NK-92 treated with Interleukin-12 subunit alpha and Interleukin-12 subunit beta, amount 100 ng/mL, for 24 hours (cell line): ENCODE results near the gene URM1.

ENCODE experiments used
- DNase-seq: peaks from one replicate; lab custom pipeline; 2025; lab: John Stamatoyannopoulos, UW

The URM1 gene

GRCh38 chr9:128349125-128349524, 22.0 kb upstream of the URM1 start:
- DNase-seq: no peak

DNA sequence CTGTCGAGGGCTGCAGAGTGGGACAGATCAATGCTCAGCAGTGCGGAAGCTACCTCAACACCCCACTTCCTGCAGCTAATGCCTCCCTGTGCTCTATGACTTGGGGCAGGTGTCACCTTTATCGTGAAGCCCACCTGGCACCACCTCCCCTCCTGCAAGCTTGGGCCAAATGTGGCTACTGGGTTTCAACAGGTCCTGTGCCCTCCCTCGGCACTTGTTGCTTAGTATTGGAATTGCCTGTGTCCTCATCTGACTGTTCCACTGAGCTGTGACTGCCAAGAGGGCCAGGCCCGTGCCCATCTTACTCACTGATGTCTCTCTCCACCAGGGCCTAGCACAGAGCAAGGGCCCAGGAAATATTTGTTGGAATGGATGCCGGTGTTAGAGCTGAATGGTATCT, 21.4 kb upstream of the URM1 start:
- DNase-seq: no peak

DNA sequence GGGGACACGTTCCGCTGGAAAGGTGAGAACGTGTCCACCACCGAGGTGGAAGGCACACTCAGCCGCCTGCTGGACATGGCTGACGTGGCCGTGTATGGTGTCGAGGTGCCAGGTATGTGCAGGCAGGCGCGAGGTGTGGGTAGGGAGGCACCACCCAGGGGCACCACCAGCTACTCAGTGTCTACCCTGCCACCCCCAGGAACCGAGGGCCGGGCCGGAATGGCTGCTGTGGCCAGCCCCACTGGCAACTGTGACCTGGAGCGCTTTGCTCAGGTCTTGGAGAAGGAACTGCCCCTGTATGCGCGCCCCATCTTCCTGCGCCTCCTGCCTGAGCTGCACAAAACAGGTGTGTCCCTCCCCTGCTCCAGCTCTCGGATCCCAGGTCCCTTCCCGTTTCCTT, 15.7 kb upstream of the URM1 start:
- no peak for DNase-seq

DNA sequence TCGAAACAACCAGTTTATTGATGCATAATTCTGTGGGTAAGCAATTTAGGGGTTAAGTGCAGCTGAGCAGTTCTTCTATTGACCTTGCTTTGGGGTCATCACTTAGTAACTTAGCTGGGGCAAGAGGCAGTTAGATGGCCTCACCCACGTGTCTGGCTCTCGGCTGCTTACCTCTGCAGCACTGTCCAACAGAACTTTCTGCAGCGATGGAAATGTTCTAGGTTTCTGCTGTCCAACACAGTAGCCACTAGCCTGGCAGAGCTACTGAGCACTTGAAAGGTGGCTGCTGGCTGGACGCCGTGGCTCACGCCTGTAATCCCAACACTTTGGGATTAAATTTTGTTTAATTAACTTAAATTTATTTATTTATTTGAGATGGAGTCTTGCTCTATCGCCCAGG, 13.1 kb upstream of the URM1 start:
- no peak for DNase-seq

DNA sequence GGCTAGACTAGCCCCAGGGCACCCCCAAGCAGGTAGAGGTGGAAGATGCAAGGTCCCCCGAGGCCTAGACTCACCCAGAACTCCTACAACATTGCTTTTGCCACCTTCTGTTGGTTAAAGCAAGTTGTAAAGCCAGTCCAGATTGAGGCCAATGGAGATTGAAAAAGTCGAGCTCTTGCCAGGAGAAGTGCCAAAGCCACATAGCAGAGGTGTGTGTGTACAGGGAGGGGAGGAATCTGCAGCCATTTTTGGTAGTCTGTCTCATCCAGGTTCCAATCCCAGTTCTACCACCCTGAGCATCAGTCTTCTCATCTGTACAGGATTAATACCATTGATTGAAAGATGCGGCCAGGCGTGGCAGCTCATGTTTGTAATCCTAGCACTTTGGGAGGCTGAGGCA, 12.3 kb upstream of the URM1 start:
- no peak for DNase-seq

DNA sequence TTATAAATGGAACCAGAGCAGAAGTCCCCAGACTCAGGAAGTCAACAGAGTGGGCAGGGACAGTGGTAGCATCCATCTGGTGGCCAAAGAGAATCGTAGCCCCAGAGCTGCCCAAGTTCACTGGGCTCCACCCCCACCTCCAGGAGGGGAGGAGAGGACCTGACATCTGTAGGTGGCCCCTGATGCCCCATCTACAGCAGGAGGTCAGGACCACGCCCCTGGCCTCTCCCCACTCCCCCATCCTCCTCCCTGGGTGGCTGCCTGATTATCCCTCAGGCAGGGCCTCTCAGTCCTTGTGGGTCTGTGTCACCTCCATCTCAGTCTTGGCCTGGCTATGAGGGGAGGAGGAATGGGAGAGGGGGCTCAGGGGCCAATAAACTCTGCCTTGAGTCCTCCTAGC, 10.3 kb upstream of the URM1 start:
- DNase-seq: no peak

GRCh38 chr9:128361296-128361985, 9.7 kb upstream of the URM1 start:
- DNase-seq: no peak

- DNase-seq: peak; percentile 9
Measured at GRCh38 chr9:128361986-128362646, 9.1 kb upstream of the URM1 start.

GRCh38 chr9:128362774-128363173, 8.4 kb upstream of the URM1 start:
- DNase-seq: no peak

GRCh38 chr9:128365525-128365924, 5.6 kb upstream of the URM1 start:
- no peak for DNase-seq

- DNase-seq: no peak
Measured at GRCh38 chr9:128369024-128369706, 2.0 kb upstream of the URM1 start.

GRCh38 chr9:128370367-128370751, 815 bp upstream of the URM1 start:
- DNase-seq: no peak

DNA sequence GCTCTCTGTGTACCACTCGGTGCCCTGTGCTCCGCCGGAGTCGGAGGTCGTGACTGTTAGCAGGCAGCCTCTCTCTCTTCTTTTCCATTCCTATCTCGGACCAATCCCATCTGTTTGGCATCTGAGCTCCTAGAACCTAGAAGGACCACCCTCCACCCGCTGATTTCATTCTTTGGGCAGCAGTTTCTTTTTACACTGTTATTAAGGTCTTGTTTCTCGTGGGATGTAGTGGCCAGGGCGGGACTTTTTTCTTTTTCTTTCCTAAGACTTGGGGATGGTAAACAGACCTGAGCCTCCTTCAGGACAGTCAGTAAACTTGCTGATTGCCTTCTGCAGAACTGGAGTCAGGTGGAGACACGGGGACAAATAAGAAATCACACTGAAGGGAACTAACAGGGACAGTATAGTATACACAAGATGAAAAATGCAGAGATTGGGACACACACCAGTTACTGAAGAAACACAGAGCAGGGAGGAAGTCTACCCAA, 500 bp downstream of the URM1 start:
- DNase-seq: no peak

DNA sequence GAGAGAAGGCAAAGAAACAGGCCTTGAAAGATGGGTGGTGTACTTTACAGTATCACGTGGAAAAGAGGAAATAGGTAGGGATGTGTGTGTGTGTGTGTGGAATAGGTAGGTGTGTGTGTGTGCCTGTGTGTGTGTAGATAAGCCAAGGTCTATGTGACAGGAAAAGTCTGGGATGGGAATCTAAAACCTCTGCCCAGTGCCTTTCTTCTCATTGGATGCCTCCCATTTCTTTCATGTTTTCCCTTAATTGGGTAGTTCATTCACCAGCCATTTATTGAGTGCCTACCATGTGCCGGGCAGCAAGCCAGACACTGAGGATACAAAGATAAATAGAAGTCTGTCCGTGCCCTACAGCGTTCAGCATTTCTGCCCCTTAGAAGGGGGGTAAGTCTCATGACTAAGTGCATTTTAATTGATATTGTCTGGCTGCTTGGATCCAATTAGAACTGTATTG, 1.0 kb downstream of the URM1 start:
- no peak for DNase-seq

GRCh38 chr9:128372784-128373183, 1.6 kb downstream of the URM1 start:
- no peak for DNase-seq

GRCh38 chr9:128374221-128374675, 3.1 kb downstream of the URM1 start:
- no peak for DNase-seq

DNA sequence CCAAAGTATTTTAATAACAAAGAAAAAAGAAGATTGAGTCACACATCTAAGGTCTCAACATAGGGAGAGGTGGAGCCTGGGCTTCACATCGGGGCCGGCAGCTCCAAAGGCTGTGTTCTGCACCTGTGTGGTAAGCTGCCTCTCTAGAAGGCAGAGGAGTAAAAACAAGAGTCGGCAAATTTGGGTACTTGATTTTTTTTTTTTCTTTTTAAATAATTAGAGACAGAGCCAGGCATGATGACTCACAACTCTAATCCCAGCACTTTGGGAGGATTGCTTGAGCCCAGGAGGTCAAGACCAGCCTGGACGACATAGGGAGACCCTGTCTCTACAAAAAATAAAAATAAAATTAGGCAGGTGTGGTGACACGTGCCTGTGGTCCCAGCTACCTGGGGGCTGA, 4.7 kb downstream of the URM1 start:
- DNase-seq: no peak

GRCh38 chr9:128382261-128382660, 11.1 kb downstream of the URM1 start:
- no peak for DNase-seq

GRCh38 chr9:128383007-128383753, 12.0 kb downstream of the URM1 start:
- no peak for DNase-seq

DNA sequence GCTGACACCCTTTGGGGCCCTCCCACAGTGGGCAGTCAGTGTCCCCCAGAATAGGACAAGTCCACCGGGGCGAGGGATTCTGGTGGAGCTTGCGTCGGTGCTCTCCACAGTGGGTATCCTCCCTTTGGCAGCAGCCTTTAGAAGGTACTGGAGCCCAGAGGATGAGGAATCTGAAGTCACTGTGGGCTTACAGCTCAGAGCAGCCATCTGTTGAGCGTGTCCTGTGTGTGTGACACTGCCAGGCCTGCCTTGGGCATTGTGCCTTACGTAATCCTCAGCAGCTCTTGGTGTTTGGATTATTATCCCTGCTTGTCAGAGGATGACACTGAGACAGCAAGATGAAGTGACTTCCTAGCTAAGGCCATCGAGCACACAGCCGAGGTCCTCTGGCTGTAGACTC, 12.6 kb downstream of the URM1 start:
- no peak for DNase-seq

DNA sequence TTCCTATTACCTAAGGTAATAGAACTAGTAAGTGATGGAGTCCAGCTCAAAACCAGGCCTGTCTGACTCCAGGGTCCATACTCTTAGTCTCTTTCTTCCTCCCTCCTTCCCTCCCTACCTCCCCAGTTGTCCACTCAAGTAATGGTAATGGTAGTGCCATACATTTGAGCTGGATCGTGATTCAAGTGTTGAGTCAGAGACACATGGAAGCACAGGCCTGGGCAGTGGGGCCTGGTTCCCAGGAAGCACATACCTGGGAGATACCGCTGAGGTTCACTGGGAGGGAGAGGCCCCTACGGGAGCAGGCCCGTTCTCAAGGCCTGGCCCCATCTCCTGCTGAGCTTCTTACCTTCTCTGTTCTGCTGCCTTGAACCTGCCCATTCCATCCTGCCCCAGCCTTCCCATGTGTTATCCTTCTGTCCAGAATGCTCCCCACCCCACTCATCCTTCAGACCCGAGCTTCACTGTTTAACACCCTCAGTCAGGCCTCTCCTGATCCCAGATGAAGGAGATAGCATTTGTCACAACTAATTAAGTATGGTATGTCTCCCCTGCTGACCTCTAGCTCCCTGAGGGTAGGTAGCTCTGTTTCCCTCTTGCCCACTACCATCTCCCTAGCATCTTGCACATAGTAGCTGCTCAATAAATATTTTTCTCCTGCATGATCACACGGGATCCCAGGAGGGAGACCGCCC, 13.8 kb downstream of the URM1 start:
- no peak for DNase-seq
